RKO (cell line): ENCODE results near the gene BCAP29.
"Not testable (repeated sequence)": the region's sequence is repeated elsewhere in the genome, so short reads cannot be mapped to it uniquely, and the experiment has no call there.

Source experiments
- DNase-seq: peaks from one replicate; pipeline ENCODE4 v3.0.0-alpha.2; 2016; ENCODE audit warnings: low spot score

BCAP29 gene

GRCh38 chr7:107579885-107580715, at the start of gene BCAP29:
TSS of gene BCAP29 (plus strand) at chr7:107580246. CDS start at chr7:107580773, 527 bp downstream.
- peak; percentile 86 for DNase-seq

GRCh38 chr7:107530751-107531150, 49.3 kb upstream of the BCAP29 start:
- DNase-seq = no peak

GRCh38 chr7:107534139-107534538, 45.9 kb upstream of the BCAP29 start:
- DNase-seq = no peak

- DNase-seq = not testable (repeated sequence)
Measured at GRCh38 chr7:107537228-107537627, 42.8 kb upstream of the BCAP29 start.

- no peak for DNase-seq
Measured at GRCh38 chr7:107538001-107538400, 42.0 kb upstream of the BCAP29 start.

- DNase-seq = no peak
Measured at GRCh38 chr7:107543338-107543993, 36.6 kb upstream of the BCAP29 start.

GRCh38 chr7:107544848-107545591, 35.0 kb upstream of the BCAP29 start:
- no peak for DNase-seq

- no peak for DNase-seq
Measured at GRCh38 chr7:107551936-107552335, 28.1 kb upstream of the BCAP29 start.

GRCh38 chr7:107555893-107556292, 24.2 kb upstream of the BCAP29 start:
- DNase-seq = no peak

GRCh38 chr7:107559864-107560263, 20.2 kb upstream of the BCAP29 start:
- DNase-seq = peak; percentile 81

GRCh38 chr7:107560898-107561516, 19.0 kb upstream of the BCAP29 start:
- DNase-seq = no peak

- DNase-seq = peak; percentile 69
Measured at GRCh38 chr7:107563081-107563774, 16.8 kb upstream of the BCAP29 start.

- peak; percentile 89 for DNase-seq
Measured at GRCh38 chr7:107563775-107564552, 16.1 kb upstream of the BCAP29 start, which contains the start of the genes COG5 and DUS4L. TSS of gene COG5 (minus strand) at chr7:107563920. CDS start at chr7:107563896, 24 bp downstream. TSS of gene DUS4L (plus strand) at chr7:107563971. CDS start at chr7:107567071, 3,100 bp downstream.

GRCh38 chr7:107564553-107565298, 15.3 kb upstream of the BCAP29 start:
- DNase-seq = peak; percentile 98

GRCh38 chr7:107570298-107570697, 9.7 kb upstream of the BCAP29 start:
- no peak for DNase-seq

- DNase-seq = no peak
Measured at GRCh38 chr7:107573537-107573936, 6.5 kb upstream of the BCAP29 start.

GRCh38 chr7:107579554-107579884, 527 bp upstream of the BCAP29 start:
- DNase-seq = no peak

- no peak for DNase-seq
Measured at GRCh38 chr7:107580716-107581383, 804 bp downstream of the BCAP29 start.

GRCh38 chr7:107581387-107582013, 1.5 kb downstream of the BCAP29 start:
- DNase-seq = no peak
